ENCODE measurements around the gene ZBTB38. TPM values are rescaled to one million over a fixed set of nuclear protein-coding genes. Genes with fewer than 3 reads are reported as not detected.

ZBTB38 gene
- total RNA-seq, 6 experiments from 2014 or later: 29.4 to 75.2 (median 36.6) TPM

DNA sequence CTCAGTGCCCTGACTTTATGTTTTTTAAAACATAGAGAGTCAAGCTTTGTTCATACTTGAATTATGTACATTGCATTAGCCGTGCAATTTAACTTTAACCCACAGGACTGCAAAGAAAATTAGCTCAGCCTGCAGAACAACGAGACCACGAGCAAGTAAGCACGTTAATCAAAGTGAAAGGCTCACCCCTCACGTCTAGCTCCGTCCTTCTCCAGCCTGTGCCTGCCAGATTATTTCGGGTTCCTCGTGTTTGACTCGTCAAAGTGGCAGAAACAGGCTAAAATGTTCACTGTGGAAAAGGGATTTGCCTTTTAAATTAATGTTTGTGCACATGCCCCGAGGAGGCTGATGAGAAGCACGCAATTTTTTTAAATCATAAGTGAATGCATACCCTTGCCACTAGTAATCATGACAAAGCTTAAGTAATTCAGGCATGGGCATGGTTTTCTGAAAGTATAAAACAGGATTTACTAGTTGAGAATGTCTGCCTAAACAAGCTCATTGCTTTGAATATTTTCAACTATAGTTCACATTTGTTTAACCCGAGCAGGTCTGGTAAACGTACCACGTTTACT is 15.3 kb downstream of the ZBTB38 start:
- Histone ChIP-seq H3K4me1 (peaks cover 0 to 4% (median 0%) of the 10 kb centered on the region in 4 donors), H3K36me3 (no peaks in the 10 kb centered on the region), H3K27ac (no peak overlapping the region), H3K9me3 (no peaks in the 10 kb centered on the region), H3K27me3 (no peaks in the 10 kb centered on the region), H3K4me3 (no peak overlapping the region)
- no peak for ATAC-seq
- 58% methylated on average over 14 of the region's 14 CpGs for WGBS (ENCODE audit: insufficient coverage, low coverage, low lambda C conversion rate, missing lambda C conversion rate)
- DNase-seq: no peak
- intact Hi-C loops (cut with DNase I): no loop called here
- no peak for TF ChIP-seq POLR2A (IDR thresholded peaks at IDR 0.05)
- TF ChIP-seq, protein P1, sequence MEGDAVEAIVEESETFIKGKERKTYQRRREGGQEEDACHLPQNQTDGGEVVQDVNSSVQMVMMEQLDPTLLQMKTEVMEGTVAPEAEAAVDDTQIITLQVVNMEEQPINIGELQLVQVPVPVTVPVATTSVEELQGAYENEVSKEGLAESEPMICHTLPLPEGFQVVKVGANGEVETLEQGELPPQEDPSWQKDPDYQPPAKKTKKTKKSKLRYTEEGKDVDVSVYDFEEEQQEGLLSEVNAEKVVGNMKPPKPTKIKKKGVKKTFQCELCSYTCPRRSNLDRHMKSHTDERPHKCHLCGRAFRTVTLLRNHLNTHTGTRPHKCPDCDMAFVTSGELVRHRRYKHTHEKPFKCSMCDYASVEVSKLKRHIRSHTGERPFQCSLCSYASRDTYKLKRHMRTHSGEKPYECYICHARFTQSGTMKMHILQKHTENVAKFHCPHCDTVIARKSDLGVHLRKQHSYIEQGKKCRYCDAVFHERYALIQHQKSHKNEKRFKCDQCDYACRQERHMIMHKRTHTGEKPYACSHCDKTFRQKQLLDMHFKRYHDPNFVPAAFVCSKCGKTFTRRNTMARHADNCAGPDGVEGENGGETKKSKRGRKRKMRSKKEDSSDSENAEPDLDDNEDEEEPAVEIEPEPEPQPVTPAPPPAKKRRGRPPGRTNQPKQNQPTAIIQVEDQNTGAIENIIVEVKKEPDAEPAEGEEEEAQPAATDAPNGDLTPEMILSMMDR (IDR thresholded peaks at IDR 0.05): no peak

DNA sequence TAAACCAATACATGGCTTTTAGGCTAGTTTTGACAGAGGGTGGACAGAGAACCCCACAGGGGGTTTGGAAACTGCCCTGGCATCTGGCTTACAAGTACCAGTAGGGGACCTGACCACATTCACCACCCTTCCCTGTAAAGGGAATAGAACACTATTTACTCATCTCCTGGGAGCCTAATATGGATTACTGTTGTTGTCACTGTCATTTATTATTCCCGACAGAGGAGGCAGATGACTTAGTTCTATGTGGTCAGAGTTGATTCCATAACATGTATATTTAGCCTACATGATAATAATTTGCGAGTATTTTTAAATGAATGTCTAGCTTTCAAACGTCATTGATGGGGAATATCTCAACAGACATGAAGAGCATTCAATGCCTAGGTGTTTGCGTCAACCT is 15.9 kb downstream of the ZBTB38 start:
- H3K36me3 ChIP-seq: no peaks in the 10 kb centered on the region
- TF ChIP-seq, protein P1 (IDR thresholded peaks at IDR 0.05): no peak
- no peak for TF ChIP-seq POLR2A (IDR thresholded peaks at IDR 0.05)
- DNase-seq (no peak), ATAC-seq (no peak)
- WGBS (ENCODE audit: insufficient coverage, low coverage, low lambda C conversion rate, missing lambda C conversion rate): 71% methylated on average over 4 of the region's 4 CpGs
- peaks cover 0 to 9% (median 0%) of the 10 kb centered on the region in 4 donors for H3K4me1 ChIP-seq
- no peaks in the 10 kb centered on the region for H3K9me3 ChIP-seq
- intact Hi-C loops (cut with DNase I): no loop called here
- H3K27ac ChIP-seq: no peak overlapping the region
- no peak overlapping the region for H3K4me3 ChIP-seq
- no peaks in the 10 kb centered on the region for H3K27me3 ChIP-seq

DNA sequence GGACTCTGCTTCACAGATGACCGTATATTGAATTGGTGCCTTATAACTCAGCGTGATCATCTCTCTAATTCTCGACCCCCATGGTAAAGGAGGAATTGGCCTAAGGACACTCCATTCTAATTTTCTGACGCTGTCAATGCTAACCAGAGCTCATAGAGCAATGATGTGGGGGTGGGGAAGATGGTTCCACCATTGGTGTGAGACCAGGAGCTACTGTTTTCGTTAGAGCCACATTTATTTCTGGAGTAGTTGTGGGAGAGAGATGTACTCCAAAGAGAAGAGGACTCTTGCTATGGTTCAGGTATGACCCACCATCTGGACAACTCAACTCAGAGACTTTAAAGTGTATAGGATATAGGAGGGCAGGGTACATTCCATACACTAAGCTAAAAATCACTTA is 16.3 kb downstream of the ZBTB38 start:
- ATAC-seq: no peak
- intact Hi-C loops (cut with DNase I): no loop called here
- Histone ChIP-seq H3K27me3 (no peaks in the 10 kb centered on the region), H3K36me3 (no peaks in the 10 kb centered on the region), H3K9me3 (no peaks in the 10 kb centered on the region), H3K4me1 (peaks cover 0 to 13% (median 0%) of the 10 kb centered on the region in 4 donors), H3K4me3 (no peak overlapping the region), H3K27ac (no peak overlapping the region)
- 86% methylated on average over 4 of the region's 5 CpGs for WGBS (ENCODE audit: insufficient coverage, low coverage, low lambda C conversion rate, missing lambda C conversion rate)
- no peak for DNase-seq
- TF ChIP-seq, protein P1 (IDR thresholded peaks at IDR 0.05): no peak
- no peak for TF ChIP-seq POLR2A (IDR thresholded peaks at IDR 0.05)

DNA sequence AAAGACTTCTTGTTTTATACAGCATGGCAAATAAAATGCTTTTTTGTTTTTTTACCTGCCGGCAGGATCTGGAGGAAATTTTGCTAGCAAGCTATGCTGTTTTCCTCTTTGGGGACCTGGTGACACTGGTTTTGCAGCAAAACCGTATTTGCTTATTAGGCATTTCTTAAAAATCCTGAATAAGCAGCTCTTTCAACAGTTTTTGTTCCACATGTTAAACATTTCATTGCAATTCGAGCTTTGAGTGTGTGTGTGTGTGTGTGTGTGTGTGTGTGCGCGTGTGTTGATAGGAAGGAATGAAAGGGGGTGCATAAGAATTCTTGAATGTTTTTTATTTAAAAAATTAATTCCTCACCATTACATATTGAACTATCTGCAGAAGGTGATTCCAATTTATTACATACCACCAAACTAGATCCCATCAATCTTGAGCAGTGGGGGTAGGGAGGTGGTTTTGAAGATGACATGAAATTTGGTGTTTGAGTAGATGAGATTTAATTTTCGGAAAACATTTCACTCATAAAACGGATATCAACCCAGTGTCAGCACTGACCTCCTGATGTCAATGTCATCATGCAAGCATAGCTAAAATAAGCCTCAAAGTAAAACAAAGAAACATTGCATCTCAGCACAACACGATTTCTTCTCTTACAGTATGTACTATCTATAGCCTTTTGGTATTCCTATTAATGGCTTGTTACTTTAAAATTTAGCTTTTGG is 17.3 kb downstream of the ZBTB38 start:
- Histone ChIP-seq H3K27ac (no peak overlapping the region), H3K4me1 (peaks cover 0 to 14% (median 0%) of the 10 kb centered on the region in 4 donors), H3K9me3 (no peaks in the 10 kb centered on the region), H3K27me3 (no peaks in the 10 kb centered on the region), H3K36me3 (no peaks in the 10 kb centered on the region), H3K4me3 (no peak overlapping the region)
- no peak for TF ChIP-seq POLR2A (IDR thresholded peaks at IDR 0.05)
- TF ChIP-seq, protein P1 (IDR thresholded peaks at IDR 0.05): no peak
- ATAC-seq: peak in 2 of 4 donors; percentile 12 to 25
- no peak for DNase-seq
- intact Hi-C loops (cut with DNase I): no loop called here
- 54% methylated on average over 8 of the region's 8 CpGs for WGBS (ENCODE audit: insufficient coverage, low coverage, low lambda C conversion rate, missing lambda C conversion rate)
